ENCODE measurements around the gene KANSL1.

The KANSL1 gene

DNA sequence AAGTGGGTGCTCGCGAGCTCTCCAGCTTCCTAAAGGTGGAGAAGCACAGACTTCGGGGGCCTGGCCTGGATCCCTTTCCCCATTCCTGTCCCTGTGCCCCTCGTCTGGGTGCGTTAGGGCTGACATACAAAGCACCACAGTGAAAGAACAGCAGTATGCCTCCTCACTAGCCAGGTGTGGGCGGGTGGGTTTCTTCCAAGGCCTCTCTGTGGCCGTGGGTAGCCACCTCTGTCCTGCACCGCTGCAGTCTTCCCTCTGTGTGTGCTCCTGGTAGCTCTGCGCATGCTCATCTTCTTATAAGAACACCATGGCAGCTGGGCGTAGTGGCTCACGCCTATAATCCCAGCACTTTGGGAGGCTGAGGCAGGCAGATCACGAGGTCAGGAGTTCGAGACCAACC lies 196.1 kb downstream of the KANSL1 start:
- TF ChIP-seq, protein P1, sequence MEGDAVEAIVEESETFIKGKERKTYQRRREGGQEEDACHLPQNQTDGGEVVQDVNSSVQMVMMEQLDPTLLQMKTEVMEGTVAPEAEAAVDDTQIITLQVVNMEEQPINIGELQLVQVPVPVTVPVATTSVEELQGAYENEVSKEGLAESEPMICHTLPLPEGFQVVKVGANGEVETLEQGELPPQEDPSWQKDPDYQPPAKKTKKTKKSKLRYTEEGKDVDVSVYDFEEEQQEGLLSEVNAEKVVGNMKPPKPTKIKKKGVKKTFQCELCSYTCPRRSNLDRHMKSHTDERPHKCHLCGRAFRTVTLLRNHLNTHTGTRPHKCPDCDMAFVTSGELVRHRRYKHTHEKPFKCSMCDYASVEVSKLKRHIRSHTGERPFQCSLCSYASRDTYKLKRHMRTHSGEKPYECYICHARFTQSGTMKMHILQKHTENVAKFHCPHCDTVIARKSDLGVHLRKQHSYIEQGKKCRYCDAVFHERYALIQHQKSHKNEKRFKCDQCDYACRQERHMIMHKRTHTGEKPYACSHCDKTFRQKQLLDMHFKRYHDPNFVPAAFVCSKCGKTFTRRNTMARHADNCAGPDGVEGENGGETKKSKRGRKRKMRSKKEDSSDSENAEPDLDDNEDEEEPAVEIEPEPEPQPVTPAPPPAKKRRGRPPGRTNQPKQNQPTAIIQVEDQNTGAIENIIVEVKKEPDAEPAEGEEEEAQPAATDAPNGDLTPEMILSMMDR (IDR thresholded peaks at IDR 0.05; ENCODE audit: extremely low read depth, missing control alignments) = no peak
- no peak for DNase-seq (ENCODE audit: low spot score)

- TF ChIP-seq, protein P1 (IDR thresholded peaks at IDR 0.05; ENCODE audit: extremely low read depth, missing control alignments) = no peak
These were observed 196.8 kb downstream of the KANSL1 start for GRCh38 chr17:45996282-45996937.

GRCh38 chr17:45995627-45996270 lies 197.5 kb downstream of the KANSL1 start:
- no peak for DNase-seq (ENCODE audit: low spot score)

More at GRCh38 chr17:45996282-45996937, 196.8 kb downstream of the KANSL1 start:
- DNase-seq (ENCODE audit: low spot score) = no peak

GRCh38 chr17:45994987-45995386 lies 198.2 kb downstream of the KANSL1 start:
- DNase-seq (ENCODE audit: low spot score) = no peak

More at GRCh38 chr17:45995627-45996270, 197.5 kb downstream of the KANSL1 start:
- TF ChIP-seq, protein P1 (IDR thresholded peaks at IDR 0.05; ENCODE audit: extremely low read depth, missing control alignments) = no peak

DNA sequence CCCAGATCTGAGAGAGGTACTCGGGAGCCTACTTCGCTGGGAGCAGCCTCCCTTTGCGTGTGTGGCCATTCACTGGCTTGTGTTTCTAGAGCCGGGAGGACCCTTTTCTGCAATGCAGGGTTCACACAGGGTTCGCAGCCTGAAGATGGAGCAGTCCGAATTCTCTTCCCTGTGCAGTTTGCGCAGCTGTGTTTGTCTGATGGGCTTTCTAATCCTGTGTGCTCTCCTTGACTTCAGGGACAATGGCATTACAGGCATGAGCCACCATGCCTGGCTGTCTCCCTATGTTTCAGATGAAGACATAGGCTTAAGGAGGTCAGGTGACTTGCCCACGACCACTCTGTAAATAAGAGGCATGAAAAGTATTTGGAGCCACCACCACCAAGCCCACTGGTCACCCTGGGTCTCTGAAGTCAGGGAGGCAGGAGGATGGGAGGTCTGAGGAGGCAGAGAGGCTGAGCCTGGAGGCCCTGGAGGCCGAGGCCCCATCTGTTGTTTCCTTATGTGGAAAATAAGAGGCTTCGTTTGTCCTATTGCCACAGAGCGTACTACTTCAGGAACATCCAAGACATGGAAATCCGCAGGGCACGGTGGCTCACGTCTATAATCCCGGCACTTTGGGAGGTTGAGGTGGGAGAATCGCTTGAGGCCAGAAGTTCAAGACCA lies 199.1 kb downstream of the KANSL1 start:
- no peak for DNase-seq (ENCODE audit: low spot score)
- TF ChIP-seq, protein P1 (IDR thresholded peaks at IDR 0.05; ENCODE audit: extremely low read depth, missing control alignments) = no peak

More at GRCh38 chr17:45994987-45995386, 198.2 kb downstream of the KANSL1 start:
- TF ChIP-seq, protein P1 (IDR thresholded peaks at IDR 0.05; ENCODE audit: extremely low read depth, missing control alignments) = no peak

- no peak for DNase-seq (ENCODE audit: low spot score)
These were observed 200.3 kb downstream of the KANSL1 start for GRCh38 chr17:45992904-45993303.

More at GRCh38 chr17:45992904-45993303, 200.3 kb downstream of the KANSL1 start:
- TF ChIP-seq, protein P1 (IDR thresholded peaks at IDR 0.05; ENCODE audit: extremely low read depth, missing control alignments) = no peak

Measured in GM20000 (cell line).